Ovary (tissue), 9 donors: ENCODE results near the gene EFCAB5. TPM values are rescaled to one million over a fixed set of nuclear protein-coding genes. Genes with fewer than 3 reads are reported as not detected.
"Not testable (repeated sequence)": the region's sequence is repeated elsewhere in the genome, so short reads cannot be mapped to it uniquely, and the experiment has no call there.

Experiments used
- DNase-seq, 5 donors: peaks; one replicate each; pipeline ENCODE4 v3.0.0-alpha.2; 2019 to 2020
- H3K27ac ChIP-seq, 2 donors: fragments of 200-600 bp; one replicate each; pipeline versions ENCODE4 v1.5.1 to v1.8.0; 2019 to 2022
- H3K27me3 ChIP-seq: fragments of 200-600 bp; one replicate; pipeline ENCODE4 v1.8.0; 2022
- H3K36me3 ChIP-seq: fragments of 200-600 bp; sonication (generic); one replicate; pipeline ENCODE4 v1.5.1; 2019
- H3K4me1 ChIP-seq: one replicate; pipeline ENCODE4 v1.8.1; 2013; ENCODE audit warnings: mild to moderate bottlenecking, moderate library complexity; ENCODE audit not compliant: insufficient read depth
- H3K4me3 ChIP-seq: fragments of 200-600 bp; sonication (generic); one replicate; pipeline ENCODE4 v1.5.1; 2017
- H3K9me3 ChIP-seq, 2 donors: fragments of 200-600 bp in 1 of 2; sonication (generic) in 1 of 2; one replicate each; pipeline versions ENCODE4 v1.5.1 to v1.8.1; 2013 to 2019; ENCODE audit warnings: mild to moderate bottlenecking in 1 of 2, moderate library complexity in 1 of 2
- EP300 ChIP-seq: sonication (generic); formaldehyde crosslinking; IDR thresholded peaks from one replicate; pipeline ENCODE4 v1.6.1; 2017; ENCODE audit warnings: antibody characterized with exemption
- POLR2A ChIP-seq: fragments of 450-650 bp; IDR thresholded peaks from one replicate; pipeline ENCODE4 v1.6.1; 2017; ENCODE audit warnings: antibody characterized with exemption, mild to moderate bottlenecking, moderate library complexity
- WGBS, 3 donors: extraction: QIAGEN DNeasy Blood & Tissue Kit in 1 of 3; methylation state at CpG; one replicate each; pipeline versions ENCODE4 v1.1.5 to v1.1.7; 2013 to 2017; 5-methylcytosine and 5-hydroxymethylcytosine counted together
- intact Hi-C, 4 donors: fragments of 100-400 bp; cut with DNase I; formaldehyde crosslinking; loops; one replicate each; pipeline versions ENCODE4 v1.11.0 to v1.15.1; 2022 to 2023
- polyA plus RNA-seq, 2 donors: library from polyadenylated mRNA; stranded (reverse); fragments of 200-250 nt in 1 of 2; fragments of 350-450 nt in 1 of 2; fragmentation: Illumina TruSeq in 1 of 2; extraction: RNeasy Lipid Tissue Mini Kit (QIAGEN cat#74804) in 1 of 2; gene quantifications; one replicate each; pipeline ENCODE4 v1.2.3, GENCODE V29; 2013 to 2014
- total RNA-seq, 7 donors: library from RNA; depleted of rRNA in 2 of 7; stranded (reverse); fragments of >200 nt in 2 of 7; fragmentation: NEBNext Ultra II Directional in 3 of 7; extraction: Animal tissue kit (Norgen Biotek cat#: 25700) in 3 of 7; gene quantifications; one replicate each; pipeline versions ENCODE4 v1.1.0 to v1.2.4, GENCODE V29; 2016 to 2023
- TF ChIP-seq, protein P1 (sequence below), 3 donors: fragments of 450-650 bp in 2 of 3; fragments of 200-600 bp in 1 of 3; IDR thresholded peaks; one replicate each; pipeline versions ENCODE4 v1.5.1 to v1.8.0; 2016 to 2022; ENCODE audit warnings: antibody characterized with exemption in 3 of 3, mild to moderate bottlenecking in 1 of 3
- donor health status: DM: no; HTN: no; CAD: no; lungs with moderate emphysema.
- donor health status: DM: no; HTN: no; CAD: no.
- donor health status: Bipolar disorder and iron deficiency.
- donor health status: DM: yes; HTN: yes; CAD: no.
- donor health status: DM: no; HTN: no; CAD: no.
- donor health status: DM: yes; HTN: yes; CAD: no.

EFCAB5 gene
- total and polyA plus RNA-seq, 9 donors: 0.05 to 0.32 (median 0.12) TPM; not detected in 5

- Histone ChIP-seq H3K9me3 (no peaks in the 10 kb centered on the region), H3K27me3 (no peaks in the 10 kb centered on the region), H3K27ac (no peak overlapping the region), H3K4me1 (no peaks in the 10 kb centered on the region), H3K36me3 (no peaks in the 10 kb centered on the region), H3K4me3 (no peak overlapping the region)
- WGBS, 3 donors: 51 to 68% (median 55%) methylated on average over 3 of the region's 3 CpGs
- TF ChIP-seq EP300 (no peak), POLR2A (no peak)
- TF ChIP-seq, protein P1, sequence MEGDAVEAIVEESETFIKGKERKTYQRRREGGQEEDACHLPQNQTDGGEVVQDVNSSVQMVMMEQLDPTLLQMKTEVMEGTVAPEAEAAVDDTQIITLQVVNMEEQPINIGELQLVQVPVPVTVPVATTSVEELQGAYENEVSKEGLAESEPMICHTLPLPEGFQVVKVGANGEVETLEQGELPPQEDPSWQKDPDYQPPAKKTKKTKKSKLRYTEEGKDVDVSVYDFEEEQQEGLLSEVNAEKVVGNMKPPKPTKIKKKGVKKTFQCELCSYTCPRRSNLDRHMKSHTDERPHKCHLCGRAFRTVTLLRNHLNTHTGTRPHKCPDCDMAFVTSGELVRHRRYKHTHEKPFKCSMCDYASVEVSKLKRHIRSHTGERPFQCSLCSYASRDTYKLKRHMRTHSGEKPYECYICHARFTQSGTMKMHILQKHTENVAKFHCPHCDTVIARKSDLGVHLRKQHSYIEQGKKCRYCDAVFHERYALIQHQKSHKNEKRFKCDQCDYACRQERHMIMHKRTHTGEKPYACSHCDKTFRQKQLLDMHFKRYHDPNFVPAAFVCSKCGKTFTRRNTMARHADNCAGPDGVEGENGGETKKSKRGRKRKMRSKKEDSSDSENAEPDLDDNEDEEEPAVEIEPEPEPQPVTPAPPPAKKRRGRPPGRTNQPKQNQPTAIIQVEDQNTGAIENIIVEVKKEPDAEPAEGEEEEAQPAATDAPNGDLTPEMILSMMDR (IDR thresholded peaks at IDR 0.05): no peak
- no peak for DNase-seq
- intact Hi-C loops: no loop called here
Observed at GRCh38 chr17:29948448-29949215, 7.2 kb downstream of the EFCAB5 start.

- Histone ChIP-seq H3K36me3 (no peaks in the 10 kb centered on the region), H3K4me3 (no peak overlapping the region), H3K27ac (no peak overlapping the region), H3K4me1 (no peaks in the 10 kb centered on the region), H3K9me3 (no peaks in the 10 kb centered on the region), H3K27me3 (no peaks in the 10 kb centered on the region)
- intact Hi-C loops: no loop called here
- no peak for DNase-seq
- no peak for TF ChIP-seq EP300
- TF ChIP-seq, protein P1 (IDR thresholded peaks at IDR 0.05): no peak
- TF ChIP-seq POLR2A: no peak
Observed at GRCh38 chr17:29949696-29950095, 8.3 kb downstream of the EFCAB5 start.

DNA sequence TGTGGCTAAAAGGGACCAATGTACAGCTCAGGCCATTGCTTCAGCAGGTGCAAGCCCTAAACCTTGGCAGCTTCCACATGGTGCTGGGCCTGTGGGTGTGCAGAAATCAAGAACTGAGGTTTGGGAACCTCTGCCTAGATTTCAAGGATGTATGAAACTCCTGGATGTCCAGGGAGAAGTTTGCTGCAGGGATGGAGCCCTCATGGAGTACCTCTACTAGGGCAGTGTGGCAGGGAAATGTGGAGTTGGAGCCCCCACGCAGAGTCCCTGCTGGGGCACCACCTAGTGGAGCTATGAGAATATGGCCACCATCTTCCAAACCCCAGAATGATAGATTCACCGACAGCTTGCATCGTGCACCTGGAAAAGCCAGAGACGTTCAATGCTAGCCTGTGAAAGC lies 13.0 kb downstream of the EFCAB5 start:
- no peaks in the 10 kb centered on the region for H3K36me3 ChIP-seq
- no peak overlapping the region for H3K27ac ChIP-seq
- TF ChIP-seq, protein P1 (IDR thresholded peaks at IDR 0.05): no peak
- no peak for TF ChIP-seq POLR2A
- TF ChIP-seq EP300: no peak
- H3K4me1 ChIP-seq: no peaks in the 10 kb centered on the region
- intact Hi-C loops: no loop called here
- no peaks in the 10 kb centered on the region for H3K27me3 ChIP-seq
- H3K9me3 ChIP-seq: no peaks in the 10 kb centered on the region
- 77 to 81% (median 78%) methylated on average over 4 of the region's 4 CpGs for WGBS, 3 donors
- H3K4me3 ChIP-seq: no peak overlapping the region
- no peak for DNase-seq

GRCh38 chr17:29956225-29956624 lies 14.8 kb downstream of the EFCAB5 start:
- Histone ChIP-seq H3K9me3 (no peaks in the 10 kb centered on the region), H3K36me3 (no peaks in the 10 kb centered on the region), H3K4me3 (no peak overlapping the region), H3K27me3 (no peaks in the 10 kb centered on the region), H3K4me1 (no peaks in the 10 kb centered on the region), H3K27ac (no peak overlapping the region)
- intact Hi-C loops: no loop called here
- TF ChIP-seq POLR2A: no peak
- no peak for TF ChIP-seq EP300
- TF ChIP-seq, protein P1 (IDR thresholded peaks at IDR 0.05): no peak
- no peak for DNase-seq

DNA sequence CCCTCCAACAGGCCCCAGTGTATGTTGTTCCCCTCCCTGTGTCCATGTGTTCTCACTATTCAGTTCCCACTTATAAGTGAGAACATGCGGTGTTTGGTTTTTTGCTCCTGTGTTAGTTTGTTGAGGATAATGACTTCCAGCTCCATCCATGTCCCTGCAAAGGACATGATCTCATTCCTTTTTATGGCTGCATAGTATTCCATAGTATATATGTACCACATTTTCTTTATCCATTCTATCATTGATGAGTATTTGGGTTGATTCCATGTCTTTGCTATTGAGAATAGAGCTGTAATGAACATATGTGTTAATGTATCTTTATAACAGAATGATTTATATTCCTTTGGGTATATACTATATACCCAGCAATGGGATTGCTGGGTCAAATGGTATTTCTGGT lies 16.1 kb downstream of the EFCAB5 start:
- H3K27ac ChIP-seq, intact Hi-C loops, H3K36me3 ChIP-seq, H3K27me3 ChIP-seq, DNase-seq, H3K4me3 ChIP-seq, H3K4me1 ChIP-seq, H3K9me3 ChIP-seq: not testable (repeated sequence)
- WGBS, 3 donors: 95 to 96% (median 96%) methylated on average over 1 of the region's 1 CpG
